Thyroid gland (tissue), 4 donors: ENCODE results near the gene STEAP3. TPM values are rescaled to one million over a fixed set of nuclear protein-coding genes. Genes with fewer than 3 reads are reported as not detected.

ENCODE experiments used
- DNase-seq, 2 donors: peaks; one replicate each; pipeline ENCODE4 v3.0.0-alpha.2; 2019
- H3K27ac ChIP-seq, 3 donors: fragments of 200-600 bp; sonication (generic); 1 replicate in 2 of 3; 2 replicates in 1 of 3; pipeline ENCODE4 v1.5.1; 2016 to 2019; ENCODE audit warnings: mild to moderate bottlenecking in 1 of 3, moderate library complexity in 1 of 3
- H3K27me3 ChIP-seq: fragments of 200-600 bp; sonication (generic); one replicate; pipeline ENCODE4 v1.5.1; 2019
- H3K36me3 ChIP-seq, 2 donors: fragments of 200-600 bp; sonication (generic); one replicate each; pipeline ENCODE4 v1.5.1; 2016 to 2019
- H3K4me1 ChIP-seq, 2 donors: fragments of 200-600 bp; sonication (generic); one replicate each; pipeline ENCODE4 v1.5.1; 2017 to 2019
- H3K4me3 ChIP-seq, 3 donors: fragments of 200-600 bp; sonication (generic); replicated peaks in 1 of 3; 1 replicate in 2 of 3; 2 replicates in 1 of 3; pipeline ENCODE4 v1.5.1; 2016; ENCODE audit warnings: mild to moderate bottlenecking in 1 of 3
- H3K9me3 ChIP-seq: fragments of 200-600 bp; sonication (generic); one replicate; pipeline ENCODE4 v1.5.1; 2017
- POLR2A ChIP-seq, 2 donors: fragments of 450-650 bp; IDR thresholded peaks; one replicate each; pipeline ENCODE4 v1.6.1; 2017; ENCODE audit warnings: antibody characterized with exemption in 2 of 2, mild to moderate bottlenecking in 2 of 2, moderate library complexity in 1 of 2
- WGBS, 2 donors: methylation state at CpG; one replicate each; pipeline ENCODE4 v1.1.5; 2017; 5-methylcytosine and 5-hydroxymethylcytosine counted together
- intact Hi-C: fragments of 100-400 bp; cut with DNase I; formaldehyde crosslinking; loops from one replicate; pipeline ENCODE4 v1.15.1; 2023
- total RNA-seq, 4 donors: library from RNA; depleted of rRNA; stranded (reverse); fragments of >200 nt; gene quantifications; one replicate each; pipeline ENCODE4 v1.2.3, GENCODE V29; 2016
- TF ChIP-seq, protein P1 (sequence below), 6 experiments: fragments of 200-600 bp in 3 of 6; fragments of 450-650 bp in 3 of 6; sonication (generic) in 3 of 6; IDR thresholded peaks; one replicate each; pipeline ENCODE4 v1.5.1; 2016 to 2019; ENCODE audit warnings: antibody characterized with exemption in 6 of 6, mild to moderate bottlenecking in 2 of 6, inconsistent platforms in 1 of 6, moderate library complexity in 1 of 6

STEAP3 gene
- total RNA-seq, 4 donors from 2014 or later, result 7.4 to 23.2 (median 12.0) TPM

DNA sequence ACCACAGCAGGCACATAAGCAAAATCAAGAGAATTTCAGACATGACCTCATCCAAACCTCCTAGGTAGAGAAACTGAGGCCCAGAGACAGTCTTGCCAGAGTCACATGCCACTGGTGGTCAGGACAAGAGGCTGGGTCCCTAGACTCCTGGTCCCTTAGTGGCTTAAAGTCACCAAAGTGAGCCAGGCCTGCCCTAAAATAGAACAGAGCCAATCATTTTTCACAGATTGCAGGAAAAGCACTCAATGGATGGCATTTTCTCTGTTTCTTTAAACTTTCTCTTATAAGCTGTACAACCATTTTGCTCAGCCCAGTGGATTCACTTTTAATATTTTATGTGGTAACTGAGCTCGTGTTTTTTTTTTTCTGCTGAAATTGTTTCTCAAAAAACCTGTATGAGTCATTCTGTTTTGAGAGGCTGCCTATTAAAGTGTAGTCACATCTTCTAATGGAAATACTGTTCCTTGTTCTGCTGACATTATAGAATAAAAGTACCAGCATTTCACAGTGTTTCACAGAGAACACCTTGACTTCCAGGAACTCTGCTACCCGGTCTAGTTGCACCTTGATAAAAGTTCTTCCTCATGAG is 29.6 kb downstream of the STEAP3 start:
- Histone ChIP-seq H3K27ac (no peak overlapping the region), H3K4me1 (peaks cover 0 to 7% of the 10 kb centered on the region in 2 donors), H3K27me3 (no peaks in the 10 kb centered on the region), H3K4me3 (no peak overlapping the region), H3K9me3 (no peaks in the 10 kb centered on the region), H3K36me3 (no peaks in the 10 kb centered on the region)
- no peak for TF ChIP-seq POLR2A (IDR thresholded peaks at IDR 0.05)
- TF ChIP-seq, protein P1, sequence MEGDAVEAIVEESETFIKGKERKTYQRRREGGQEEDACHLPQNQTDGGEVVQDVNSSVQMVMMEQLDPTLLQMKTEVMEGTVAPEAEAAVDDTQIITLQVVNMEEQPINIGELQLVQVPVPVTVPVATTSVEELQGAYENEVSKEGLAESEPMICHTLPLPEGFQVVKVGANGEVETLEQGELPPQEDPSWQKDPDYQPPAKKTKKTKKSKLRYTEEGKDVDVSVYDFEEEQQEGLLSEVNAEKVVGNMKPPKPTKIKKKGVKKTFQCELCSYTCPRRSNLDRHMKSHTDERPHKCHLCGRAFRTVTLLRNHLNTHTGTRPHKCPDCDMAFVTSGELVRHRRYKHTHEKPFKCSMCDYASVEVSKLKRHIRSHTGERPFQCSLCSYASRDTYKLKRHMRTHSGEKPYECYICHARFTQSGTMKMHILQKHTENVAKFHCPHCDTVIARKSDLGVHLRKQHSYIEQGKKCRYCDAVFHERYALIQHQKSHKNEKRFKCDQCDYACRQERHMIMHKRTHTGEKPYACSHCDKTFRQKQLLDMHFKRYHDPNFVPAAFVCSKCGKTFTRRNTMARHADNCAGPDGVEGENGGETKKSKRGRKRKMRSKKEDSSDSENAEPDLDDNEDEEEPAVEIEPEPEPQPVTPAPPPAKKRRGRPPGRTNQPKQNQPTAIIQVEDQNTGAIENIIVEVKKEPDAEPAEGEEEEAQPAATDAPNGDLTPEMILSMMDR (IDR thresholded peaks at IDR 0.05), result no peak
- intact Hi-C loops, result no loop called here
- DNase-seq, result no peak
- WGBS, 2 donors, result 57 to 58% methylated on average over 2 of the region's 2 CpGs

DNA sequence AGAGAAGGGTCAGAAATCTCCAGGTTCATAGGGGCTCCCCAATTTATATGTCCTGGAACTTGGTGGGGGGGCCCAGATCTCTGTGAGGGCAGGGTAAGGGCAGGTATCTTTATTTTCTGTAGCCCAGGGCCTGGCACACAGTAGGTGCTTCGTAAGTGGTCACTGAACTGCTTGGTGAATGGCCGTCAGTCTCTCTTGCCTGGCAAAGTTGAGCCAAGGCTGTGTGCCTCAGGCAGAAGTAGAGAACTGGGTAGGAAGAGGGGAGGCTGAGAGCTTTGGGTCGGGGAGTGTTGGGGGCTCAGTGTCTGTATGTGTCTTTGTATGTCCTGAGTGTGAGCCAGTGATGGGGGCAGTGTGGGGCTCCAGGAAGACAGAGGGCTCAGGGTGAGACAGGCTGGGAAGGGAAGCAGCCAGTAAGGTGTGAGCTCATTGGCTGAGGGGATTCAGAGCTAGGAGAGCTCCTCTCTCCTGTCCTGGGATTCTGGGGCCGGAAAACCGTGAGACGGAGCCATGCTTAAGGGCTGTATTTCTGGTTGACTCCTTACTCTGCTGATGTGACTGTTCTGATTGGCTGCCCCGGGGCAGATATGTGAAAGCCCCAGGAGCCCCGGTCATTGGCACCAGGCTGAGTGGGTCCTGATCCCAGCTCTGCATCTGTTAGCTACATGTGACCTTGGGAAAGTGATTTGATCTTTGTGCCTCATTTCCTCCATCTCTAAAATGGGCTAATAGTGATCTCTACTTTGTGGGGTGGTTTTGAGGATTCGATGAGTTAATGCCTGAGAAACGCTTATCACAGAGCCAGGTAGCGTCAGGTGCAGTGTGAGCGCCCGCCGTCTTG is 30.3 kb downstream of the STEAP3 start:
- WGBS, 2 donors, result 87 to 92% methylated on average over 14 of the region's 14 CpGs
- H3K36me3 ChIP-seq, result no peaks in the 10 kb centered on the region
- intact Hi-C loops, result no loop called here
- no peaks in the 10 kb centered on the region for H3K27me3 ChIP-seq
- no peaks in the 10 kb centered on the region for H3K9me3 ChIP-seq
- peaks cover 0 to 7% of the 10 kb centered on the region in 2 donors for H3K4me1 ChIP-seq
- H3K4me3 ChIP-seq, result no peak overlapping the region
- H3K27ac ChIP-seq, result no peak overlapping the region
- TF ChIP-seq, protein P1 (IDR thresholded peaks at IDR 0.05), result no peak
- no peak for TF ChIP-seq POLR2A (IDR thresholded peaks at IDR 0.05)
- no peak for DNase-seq

DNA sequence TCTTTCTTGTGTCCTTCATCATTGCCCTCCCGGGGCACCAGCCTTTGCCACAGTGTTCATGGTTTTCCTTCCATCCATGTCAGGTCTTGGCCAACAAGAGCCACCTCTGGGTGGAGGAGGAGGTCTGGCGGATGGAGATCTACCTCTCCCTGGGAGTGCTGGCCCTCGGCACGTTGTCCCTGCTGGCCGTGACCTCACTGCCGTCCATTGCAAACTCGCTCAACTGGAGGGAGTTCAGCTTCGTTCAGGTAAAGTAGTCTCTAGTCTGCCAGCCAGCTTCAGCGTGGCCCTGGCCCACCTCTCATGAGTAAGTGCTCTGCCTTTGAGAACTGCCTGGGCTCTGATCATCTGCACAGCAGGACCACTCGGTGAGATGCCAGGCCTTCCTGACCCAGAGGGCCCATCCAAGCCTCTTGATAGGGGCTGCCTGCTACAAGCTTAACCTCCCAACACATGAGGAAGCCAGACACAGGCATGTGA is 31.0 kb downstream of the STEAP3 start:
- H3K36me3 ChIP-seq, result no peaks in the 10 kb centered on the region
- H3K4me1 ChIP-seq, result peaks cover 0 to 7% of the 10 kb centered on the region in 2 donors
- no peak for DNase-seq
- intact Hi-C loops, result no loop called here
- no peaks in the 10 kb centered on the region for H3K9me3 ChIP-seq
- H3K4me3 ChIP-seq, result no peak overlapping the region
- WGBS, 2 donors, result 90 to 91% methylated on average over 9 to 10 of the region's 10 CpGs
- TF ChIP-seq, protein P1 (IDR thresholded peaks at IDR 0.05), result no peak
- no peak for TF ChIP-seq POLR2A (IDR thresholded peaks at IDR 0.05)
- no peaks in the 10 kb centered on the region for H3K27me3 ChIP-seq
- no peak overlapping the region for H3K27ac ChIP-seq

DNA sequence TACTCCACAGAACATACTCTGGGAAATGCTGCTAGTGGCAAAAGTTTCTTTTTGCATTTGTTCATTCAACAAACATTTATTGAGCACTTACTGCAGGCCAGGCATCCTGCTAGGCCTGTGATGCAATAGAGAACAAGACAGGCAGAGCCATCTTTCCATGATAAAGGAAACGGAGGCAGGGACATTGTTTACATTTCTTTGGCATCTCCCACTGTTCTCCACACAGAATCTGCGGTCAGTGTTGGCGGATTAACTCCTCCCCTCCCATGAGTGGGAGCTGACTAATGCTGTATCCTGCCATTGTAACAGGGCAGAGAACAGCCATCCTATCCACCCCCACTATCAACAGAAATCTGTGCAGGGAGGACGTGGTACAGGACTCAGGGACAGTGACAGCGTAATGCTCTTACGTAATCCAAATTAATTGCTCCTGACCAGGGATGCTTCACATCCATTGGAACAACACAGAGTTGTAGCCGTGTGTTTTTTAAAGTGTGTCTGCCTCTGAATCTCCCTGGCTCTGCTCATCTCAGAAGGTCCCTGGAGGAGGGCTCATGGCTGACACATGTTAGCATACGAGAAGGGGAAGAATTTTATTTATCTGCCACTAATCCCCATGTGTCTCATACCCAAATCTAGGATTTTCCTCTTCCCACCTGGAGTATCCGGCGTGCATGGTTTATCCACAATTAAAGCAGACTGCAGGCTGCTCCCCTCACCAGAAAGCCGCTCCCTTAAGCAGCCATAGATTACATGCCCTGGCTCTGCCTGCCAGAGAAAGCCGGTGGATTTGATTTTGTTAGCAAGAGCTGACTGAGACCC is 32.3 kb downstream of the STEAP3 start:
- no peak for DNase-seq
- WGBS, 2 donors, result 70 to 72% methylated on average over 12 of the region's 12 CpGs
- no peaks in the 10 kb centered on the region for H3K27me3 ChIP-seq
- TF ChIP-seq, protein P1 (IDR thresholded peaks at IDR 0.05), result no peak
- no peak for TF ChIP-seq POLR2A (IDR thresholded peaks at IDR 0.05)
- H3K27ac ChIP-seq, result no peak overlapping the region
- no peaks in the 10 kb centered on the region for H3K9me3 ChIP-seq
- H3K4me3 ChIP-seq, result no peak overlapping the region
- H3K4me1 ChIP-seq, result peaks cover 0 to 7% of the 10 kb centered on the region in 2 donors
- no peaks in the 10 kb centered on the region for H3K36me3 ChIP-seq
- intact Hi-C loops, result no loop called here
